HG02840 (cell line): ENCODE measurements around the gene UMODL1.

Source experiments
- ATAC-seq: cut with Tn5 transposase; IDR thresholded peaks from one replicate; pipeline ENCODE4 v1.9.1; 2021; ENCODE audit warnings: mild to moderate bottlenecking, moderate library complexity, moderate number of reproducible peaks; ENCODE audit not compliant: unreplicated experiment, low FRiP score

Gene UMODL1

DNA sequence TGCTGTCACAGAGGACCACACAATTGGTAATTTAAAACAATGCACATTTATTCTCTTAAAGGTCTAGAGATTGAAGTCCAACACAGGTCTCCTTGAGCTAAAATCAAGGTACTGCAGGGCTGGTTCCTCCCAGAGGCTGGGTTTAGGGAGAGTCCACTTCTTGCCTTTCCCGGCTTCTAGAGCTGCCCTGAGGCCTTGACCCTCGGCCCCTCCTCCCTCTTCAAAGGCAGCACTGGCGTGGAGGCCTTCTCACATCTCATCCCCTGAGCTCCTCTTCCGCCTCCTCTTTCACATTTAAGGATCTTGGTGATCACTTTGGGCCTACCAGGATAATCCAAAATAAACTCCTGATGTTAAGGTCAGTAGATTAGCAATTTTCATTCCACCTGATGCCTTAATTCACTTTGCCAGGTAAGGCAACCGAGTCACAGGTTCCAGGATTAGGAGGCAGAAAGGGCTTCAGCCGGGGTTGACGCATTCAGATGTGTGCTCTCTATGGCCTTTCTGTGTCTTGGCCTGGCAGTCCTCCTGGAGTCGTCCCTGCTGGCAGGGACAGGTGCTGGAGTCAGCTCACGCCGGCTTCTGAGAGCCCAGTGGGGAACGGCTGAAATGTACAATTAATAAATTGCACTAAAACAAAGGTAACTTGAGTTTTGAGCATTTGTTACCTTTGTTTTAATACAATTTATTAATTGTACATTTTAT, 86.6 kb downstream of the UMODL1 start:
- ATAC-seq: no peak

DNA sequence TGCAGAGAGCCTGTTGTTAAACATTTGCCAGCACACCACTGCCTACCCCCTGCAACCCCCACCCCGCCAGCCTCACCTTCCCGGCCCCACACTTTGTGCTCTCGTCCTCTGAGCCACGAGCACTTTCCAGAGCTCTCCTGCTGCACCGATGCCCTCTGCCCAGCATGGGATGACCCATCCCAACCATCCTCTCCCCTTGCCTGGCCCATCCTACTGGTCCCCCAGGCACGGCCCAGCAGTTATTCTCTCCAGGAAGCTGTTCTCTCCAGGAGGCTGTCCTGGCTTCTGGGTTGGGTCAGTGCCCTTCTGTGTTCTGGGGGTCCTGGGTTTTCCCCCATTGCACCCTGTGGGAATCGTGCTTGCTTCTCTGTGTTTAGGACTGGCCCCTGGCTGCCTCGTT, 87.7 kb downstream of the UMODL1 start:
- no peak for ATAC-seq

DNA sequence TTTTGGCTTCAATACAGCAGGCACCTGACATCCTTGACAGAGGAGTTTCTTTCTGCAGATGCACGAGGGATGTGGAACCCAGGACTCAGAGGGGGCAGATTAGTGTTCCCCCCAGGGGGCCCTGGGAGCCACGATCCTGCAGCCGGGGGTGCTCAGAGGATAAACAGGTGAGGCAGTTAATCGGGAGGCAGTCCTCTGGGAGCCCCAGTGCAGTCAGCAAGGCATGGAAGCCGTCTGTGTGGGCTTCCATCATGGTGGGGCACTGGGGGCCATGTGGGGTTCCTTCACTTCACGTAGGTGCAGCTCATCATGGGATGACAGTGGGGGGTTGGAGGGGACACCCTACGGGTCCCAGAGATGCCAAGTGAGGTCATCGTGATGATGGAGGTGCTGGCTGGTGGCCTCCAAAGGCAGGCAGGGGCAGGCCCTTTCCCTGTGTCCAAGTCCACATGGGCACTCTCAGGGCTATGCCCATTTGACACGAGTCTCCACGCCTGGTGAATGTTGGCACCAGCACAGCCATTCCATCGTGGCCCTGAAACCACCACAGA, 88.5 kb downstream of the UMODL1 start:
- no peak for ATAC-seq

DNA sequence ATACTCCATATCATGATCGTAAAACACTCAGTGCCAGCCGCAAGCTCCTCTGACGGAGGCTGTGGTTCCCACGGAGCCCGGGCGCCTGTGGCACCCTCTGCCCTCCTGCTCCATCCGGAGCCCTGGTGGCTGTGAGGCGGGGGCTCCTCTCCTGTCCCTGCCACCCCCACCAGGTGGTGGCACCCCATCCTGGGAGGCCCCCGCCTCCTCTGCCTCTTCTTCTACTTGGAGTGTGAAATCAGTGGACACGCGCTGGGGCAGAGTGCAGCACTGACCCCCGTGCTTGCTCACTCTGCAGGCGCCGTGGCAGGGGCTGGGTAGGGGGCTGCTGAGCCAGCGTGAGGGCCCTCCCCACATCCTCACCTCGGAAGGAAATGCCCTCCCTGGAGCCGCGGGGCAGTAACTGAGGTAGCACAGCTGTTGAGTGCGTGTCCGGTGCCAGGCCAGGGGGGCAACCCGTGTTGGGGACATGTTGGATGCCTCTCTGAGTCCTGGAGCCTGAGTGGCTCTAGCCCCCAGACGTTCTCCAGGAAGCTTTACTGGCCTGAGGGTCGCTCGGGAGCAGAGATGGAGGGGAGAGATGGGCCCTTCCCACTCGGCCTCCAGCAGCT, 89.1 kb downstream of the UMODL1 start:
- no peak for ATAC-seq

DNA sequence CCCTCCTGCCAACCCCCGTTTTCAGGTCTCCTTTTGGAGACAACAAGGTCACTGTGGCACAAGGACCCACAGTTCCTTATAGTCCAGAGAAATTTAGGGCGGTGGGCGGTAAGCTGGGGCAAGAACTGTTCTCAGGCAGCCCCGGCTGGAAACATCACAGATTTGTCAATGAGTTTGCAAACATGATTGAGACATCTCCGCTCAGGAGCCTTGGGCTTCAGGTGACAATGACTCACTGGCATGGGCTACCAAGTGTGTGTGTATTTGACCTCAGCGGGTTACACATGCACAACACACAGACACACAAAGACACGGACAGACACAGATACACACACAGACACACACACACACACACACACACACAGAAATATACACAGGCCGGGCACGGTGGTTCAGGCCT, 89.6 kb downstream of the UMODL1 start:
- no peak for ATAC-seq

DNA sequence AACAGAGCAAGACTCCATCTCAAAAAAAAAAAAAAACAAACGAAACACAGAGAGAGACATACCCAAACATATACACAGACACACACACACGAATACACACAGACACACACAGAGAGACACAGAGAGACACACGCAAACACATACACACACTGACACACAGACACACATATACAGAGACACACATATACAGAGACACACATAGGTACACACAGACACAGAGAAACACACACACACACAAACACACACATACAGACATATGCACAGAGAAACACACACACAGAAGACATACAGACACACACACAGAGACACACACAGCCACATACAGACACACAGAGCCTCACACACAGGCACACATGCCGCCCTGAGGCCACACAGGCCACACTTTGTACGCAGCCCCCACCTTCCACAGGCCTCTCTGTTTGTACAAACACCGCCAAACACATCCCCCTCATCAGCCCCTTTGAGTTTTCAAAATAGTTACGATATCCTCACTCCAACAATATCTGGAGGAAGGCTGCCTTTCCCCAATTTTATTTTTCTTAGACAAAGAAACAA, 90.4 kb downstream of the UMODL1 start:
- no peak for ATAC-seq

DNA sequence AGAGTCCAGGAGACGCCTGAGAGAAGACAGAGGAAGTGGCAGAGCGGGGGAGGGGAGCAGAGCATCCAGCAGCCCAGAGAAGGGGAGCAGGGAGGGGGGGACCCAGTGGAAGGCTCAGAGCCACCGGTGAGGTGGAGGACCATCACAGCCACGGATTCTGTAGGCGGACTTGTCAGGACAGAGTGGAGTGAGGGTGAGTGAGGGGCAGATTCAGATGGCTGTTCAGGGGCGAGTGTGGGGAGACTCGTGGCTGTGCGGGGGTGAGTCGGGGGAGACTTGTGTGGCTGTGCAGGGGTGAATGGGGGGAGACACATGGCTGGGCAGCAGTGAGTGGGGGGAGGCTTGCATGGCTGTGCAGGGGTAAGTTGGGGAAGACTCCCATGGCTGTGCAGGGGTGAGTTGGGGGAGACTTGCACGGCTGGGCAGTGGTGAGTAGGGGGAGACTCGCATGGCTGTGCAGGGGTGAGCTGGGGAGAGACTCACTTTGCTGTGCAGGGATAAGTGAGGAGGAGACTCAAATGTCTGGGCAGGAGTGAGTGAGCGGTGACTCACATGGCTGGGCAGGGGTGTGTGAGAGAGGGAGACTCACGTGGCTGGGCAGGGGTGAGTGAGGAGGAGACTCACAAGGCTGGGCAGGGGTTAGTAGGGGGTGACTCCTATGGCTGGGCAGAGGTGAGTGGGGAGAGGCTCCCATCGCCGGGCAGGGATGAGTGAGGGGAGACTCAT, 91.0 kb downstream of the UMODL1 start:
- no peak for ATAC-seq

DNA sequence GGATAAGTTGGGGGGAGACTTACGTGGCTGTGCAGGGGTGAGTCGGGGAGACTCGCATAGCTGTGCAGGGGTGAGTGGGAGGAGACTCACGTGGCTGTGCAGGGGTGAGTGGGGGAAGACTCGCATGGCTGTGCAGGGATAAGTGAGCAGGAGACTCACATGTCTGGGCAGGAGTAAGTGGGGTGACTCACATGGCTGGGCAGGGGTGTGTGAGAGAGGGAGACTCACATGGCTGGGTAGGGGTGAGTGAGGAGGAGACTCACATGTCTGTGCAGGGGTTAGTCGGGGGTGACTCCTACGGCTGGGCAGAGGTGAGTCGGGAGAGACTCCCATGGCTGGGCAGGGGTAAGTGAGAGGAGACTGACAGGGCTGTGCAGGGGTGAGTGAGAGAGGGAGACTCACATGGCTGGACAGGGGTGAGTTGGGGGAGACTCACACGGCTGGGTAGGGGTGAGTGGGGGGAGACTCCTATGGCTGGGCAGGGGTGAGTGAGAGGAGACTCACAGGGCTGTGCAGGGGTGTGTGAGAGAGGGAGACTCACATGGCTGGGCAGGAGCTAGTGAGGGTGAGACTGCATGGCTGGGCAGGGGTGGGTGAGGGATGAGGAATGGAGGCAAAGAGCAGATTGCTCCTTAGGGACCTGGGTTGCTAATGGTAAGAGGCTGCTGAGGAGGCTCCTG, 91.9 kb downstream of the UMODL1 start:
- ATAC-seq: no peak

DNA sequence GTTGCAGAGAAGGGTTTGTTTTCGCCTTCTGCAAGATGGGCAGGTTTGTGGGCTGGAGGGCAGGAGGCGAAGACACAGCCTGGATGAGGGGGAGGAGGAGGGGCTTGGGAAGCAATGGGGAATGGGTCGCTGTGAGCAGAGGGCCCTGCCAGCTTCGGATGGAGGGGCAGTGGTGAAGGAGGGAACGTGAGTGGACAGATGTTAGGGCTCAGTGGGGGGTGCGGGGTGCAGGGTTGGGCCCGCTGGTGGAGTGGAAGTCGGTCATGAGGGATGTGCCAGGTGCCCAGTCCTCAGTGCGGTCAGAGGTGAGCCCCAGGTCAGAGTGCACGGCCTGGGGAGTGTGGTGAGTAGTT, 92.4 kb downstream of the UMODL1 start:
- ATAC-seq: no peak

DNA sequence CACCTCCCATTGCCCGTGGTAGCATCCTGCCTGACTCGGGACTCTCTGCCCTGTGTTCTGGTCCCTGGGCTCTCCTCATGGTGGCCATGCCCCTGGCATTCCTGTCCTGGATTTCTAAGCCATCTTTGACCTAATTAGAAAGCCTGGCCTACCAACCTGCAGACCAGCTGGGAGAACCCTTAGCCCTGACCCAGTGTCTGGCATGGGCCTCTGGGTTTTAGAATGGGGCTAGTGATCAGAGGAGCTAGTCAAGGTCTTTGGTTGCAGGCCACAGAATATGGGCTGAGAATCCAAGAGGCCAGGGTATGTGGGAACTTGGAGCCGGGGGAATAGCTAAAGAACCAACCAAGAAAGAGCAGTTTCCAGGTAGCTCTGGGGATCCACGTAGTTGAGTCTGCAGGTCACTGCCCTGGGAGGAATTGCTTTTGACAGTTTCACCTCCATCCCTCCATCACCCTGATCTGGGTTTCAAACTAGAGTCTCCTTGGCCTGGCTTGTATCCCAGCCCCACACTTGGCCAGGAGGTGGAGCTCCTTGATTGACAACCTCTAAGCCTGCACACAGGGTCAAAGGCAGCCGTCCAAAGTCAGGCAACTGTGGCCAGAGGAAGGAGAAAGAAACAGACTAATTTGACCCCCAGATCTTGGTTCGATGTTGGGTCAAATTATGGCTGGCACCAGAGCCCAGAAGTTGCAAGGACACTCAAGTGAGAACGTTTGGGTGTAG, 93.1 kb downstream of the UMODL1 start:
- no peak for ATAC-seq

DNA sequence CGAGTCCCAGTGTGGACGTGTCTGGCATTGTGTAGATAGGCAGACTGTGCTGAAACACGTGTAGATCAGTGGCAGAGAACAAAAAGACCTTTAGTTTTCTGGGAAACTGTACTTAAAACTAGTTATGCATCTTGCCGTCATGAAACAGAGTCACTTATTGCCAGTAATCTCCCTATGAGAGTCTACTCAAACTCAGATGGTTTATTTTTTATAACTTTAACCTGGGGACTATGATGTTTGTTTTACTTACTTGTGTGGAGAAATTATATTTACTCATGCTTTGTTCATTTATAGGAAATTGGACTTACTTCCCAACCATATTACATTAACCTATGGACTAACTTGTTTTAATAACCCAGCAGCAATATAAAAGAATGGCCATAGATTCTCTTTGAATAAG, 93.7 kb downstream of the UMODL1 start:
- ATAC-seq: no peak

DNA sequence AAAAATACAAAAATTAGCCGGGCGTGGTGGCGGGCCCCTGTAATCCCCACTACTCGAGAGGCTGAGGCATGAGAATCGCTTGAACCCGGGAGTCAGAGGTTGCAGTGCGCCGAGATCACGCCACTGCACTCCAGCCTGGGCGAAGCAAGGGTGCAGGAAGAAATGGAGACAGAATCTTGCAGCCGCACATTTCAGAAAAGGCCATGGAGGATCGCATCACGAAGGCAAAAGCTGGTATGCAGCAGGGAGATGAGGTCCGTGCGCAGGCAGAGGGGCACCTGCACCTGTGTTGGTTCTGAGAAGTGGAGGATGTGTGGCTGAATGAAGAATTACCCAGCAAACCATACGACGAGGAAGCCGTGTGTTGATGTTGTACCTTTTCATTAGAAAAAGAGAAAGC, 94.8 kb downstream of the UMODL1 start:
- no peak for ATAC-seq

DNA sequence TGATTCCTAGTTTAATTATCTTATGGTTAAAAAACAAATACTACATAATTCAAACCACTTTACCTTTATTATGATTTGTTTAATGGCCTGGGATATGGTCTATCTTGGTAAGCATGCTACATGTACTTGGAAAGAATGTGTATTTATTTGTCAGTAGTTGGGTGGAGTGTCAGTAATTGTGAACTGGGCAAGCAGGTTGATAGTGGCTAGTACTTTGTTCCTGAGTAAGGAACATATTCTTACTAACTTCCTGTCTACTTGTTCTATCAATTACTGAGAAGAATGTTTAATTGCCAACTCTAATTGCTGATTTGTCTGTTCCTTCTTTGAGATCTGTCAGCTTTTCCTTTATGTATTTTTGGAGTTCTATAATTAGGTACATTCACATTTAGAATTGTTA, 98.6 kb downstream of the UMODL1 start:
- no peak for ATAC-seq

DNA sequence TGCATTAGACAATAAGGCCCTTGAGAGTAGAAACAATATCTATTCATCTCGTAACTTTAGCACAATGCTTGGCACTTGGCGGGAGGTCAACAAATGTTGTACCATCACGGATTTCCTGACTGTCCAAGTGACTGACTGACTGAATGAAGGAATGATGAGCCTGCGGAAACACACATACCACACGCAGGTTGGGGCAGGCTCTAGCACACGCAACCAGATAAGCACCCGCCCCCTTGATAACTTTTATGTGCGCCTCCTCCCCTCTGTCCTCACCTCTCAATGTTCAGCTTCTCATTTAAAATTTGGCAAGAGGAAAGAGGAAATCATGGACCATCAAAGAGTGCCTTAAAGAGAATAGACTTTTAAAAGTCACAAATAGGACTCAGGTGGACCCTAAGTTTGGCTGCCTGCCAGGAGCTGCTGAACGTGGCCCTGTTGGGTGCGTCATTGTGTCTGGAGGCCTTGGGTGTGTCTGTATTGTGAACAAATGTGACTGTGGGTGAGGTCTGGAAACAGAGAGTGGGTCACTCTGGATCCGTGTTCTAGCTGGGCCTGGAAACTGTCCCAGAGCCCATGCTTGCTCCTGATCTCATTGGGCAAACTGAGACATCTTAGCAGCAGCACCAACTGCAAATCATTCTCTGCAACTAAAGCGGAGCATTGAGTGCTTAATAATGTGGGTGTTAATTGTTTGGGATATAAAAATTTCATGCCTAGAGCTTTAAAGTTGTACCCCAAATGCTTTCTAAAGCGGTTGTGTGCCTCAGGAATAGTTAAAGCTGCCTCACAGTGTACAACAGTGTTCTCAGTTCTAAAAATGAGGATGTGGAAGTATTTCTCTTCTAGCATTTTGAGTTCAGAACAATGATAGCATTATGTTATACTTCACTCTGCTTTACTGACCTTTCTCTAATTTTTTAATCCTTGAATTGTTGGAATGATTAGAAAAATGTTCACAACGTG, 100.3 kb downstream of the UMODL1 start:
- no peak for ATAC-seq

DNA sequence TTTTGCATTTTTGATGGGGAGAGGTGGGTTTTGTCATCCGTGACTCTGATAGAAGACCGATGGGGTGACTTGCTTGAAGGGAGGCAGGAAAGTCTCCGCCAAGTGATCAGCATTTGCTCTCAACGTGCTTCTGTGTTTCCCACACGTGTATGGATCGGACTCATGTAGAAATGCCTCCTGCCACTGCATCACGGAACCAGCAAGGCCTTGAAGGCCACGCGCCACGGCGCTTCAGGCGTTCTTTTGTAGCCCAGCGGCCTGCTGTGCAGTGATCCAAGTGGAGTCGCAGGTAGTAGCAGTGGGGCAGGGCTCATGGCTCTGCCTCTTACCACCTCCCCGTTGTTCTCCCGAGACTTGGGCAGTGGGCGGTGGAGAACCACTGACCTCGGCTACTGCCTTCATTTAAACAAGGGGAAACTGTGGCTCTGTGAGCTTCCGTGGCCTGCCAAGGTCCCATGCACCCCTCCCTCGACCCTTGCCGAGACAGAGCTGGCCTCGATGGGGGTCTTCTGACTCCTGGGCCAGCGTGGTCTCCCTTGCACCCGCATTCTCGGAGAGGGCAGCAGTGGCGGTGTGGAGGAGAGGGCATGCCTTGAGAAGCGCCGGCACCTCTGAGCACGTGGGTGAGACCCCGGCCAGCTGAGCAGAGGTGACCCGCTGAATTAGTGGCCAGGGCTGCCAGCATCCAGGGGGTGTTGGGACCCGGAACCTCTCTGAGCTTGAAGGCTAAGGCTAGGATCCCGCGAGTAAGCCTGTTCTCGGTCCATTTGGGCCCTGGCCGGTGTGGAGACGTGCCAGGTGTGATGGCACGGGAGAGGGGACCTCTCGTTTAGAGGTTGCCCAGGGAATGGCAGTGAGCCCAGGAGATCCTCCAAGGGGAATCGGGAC, 101.7 kb downstream of the UMODL1 start:
- ATAC-seq: no peak

DNA sequence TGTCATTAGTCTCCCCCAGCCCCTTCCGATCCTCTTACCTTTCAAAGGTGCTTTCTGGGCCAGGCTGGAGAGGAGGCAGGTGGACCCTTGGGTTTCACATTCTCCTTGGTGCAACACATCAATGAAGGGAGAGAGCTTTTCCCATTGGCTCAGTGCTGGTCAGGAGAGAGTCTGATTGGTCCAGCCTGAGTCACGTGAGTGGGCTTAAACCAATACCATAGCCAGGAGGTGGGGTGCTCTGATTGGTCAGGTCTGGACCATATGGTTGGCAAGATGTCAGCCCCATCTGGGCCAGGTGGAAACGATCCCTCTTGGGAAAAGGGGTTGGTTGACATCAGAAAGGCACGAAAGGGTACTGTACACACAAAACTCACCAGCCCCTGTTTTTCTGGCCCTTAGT, 103.1 kb downstream of the UMODL1 start:
- ATAC-seq: no peak

DNA sequence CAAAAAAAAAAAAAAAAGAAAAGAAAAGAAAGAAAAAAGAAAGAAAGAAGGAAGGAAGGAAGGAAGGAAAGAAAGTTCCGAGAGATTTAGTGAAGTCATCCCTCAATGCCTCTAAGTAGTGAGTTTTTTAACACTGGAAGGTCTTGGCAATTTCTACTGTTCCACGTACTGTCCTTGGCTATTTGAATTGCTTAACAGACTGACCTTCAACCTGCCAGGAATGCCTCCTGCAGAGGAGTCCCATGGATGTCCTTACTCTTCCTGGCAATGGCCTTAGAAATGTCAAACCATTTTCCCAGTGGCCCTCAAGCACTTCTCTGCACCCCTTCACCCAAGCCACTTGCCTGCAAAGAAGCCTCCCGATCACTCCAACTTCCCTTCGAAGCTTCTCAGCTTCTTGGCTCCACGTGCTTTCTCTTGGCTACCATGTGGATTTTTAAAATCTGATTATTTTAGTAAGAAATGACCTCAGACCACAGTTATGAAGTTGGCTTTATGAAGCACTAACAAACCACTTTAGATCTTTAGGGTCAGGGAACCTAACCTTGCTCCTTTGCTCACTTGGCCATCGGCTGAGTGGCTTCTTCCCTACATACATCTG, 104.1 kb downstream of the UMODL1 start:
- ATAC-seq: no peak

DNA sequence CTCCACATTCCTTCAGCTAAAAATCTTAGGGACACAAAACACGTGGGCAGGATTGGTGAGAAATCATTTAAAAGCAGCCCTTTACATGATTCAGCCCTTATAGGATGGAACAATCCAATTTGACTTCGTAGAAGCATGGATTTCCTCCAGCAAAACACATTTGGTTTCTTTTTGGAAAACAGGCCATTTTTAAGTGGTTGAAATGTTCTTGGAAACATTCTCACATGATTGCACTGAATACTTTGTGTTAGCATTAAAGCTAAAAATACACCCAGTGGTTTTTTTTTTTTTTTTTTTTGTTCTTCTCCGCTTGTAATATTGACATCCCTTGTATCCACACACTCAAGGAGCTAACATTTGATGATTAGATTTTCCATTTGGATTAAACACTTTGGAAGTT, 105.7 kb downstream of the UMODL1 start:
- ATAC-seq: no peak
